Gastrocnemius medialis (tissue), 4 donors: ENCODE data around the gene MVD. TPM values are rescaled to one million over a fixed set of nuclear protein-coding genes. Genes with fewer than 3 reads are reported as not detected.

Experiments used
- ATAC-seq, 2 donors: fragments of 150-250 bp; one replicate each; pipeline ENCODE4 v1.9.1; 2016
- DNase-seq, 2 donors: peaks; one replicate each; pipeline ENCODE4 v3.0.0-alpha.2; 2019
- H3K27ac ChIP-seq, 4 donors: fragments of 200-600 bp; sonication (generic); 1 replicate in 1 of 4; 2 replicates in 3 of 4; pipeline ENCODE4 v1.5.1; 2016 to 2018; ENCODE audit warnings: mild to moderate bottlenecking in 2 of 4, moderate library complexity in 1 of 4
- H3K27me3 ChIP-seq, 3 donors: fragments of 200-600 bp; sonication (generic) in 2 of 3; 1 replicate in 1 of 3; 2 replicates in 2 of 3; pipeline versions ENCODE4 v1.5.1 to v1.6.0; 2016 to 2019; ENCODE audit warnings: mild to moderate bottlenecking in 1 of 3, moderate library complexity in 1 of 3
- H3K36me3 ChIP-seq, 2 donors: fragments of 200-600 bp; sonication (generic) in 1 of 2; one replicate each; pipeline ENCODE4 v1.5.1; 2017 to 2018
- H3K4me1 ChIP-seq, 2 donors: fragments of 200-600 bp; sonication (generic) in 1 of 2; one replicate each; pipeline ENCODE4 v1.5.1; 2016 to 2017; ENCODE audit warnings: mild to moderate bottlenecking in 2 of 2
- H3K4me3 ChIP-seq, 4 donors: fragments of 200-600 bp; sonication (generic) in 3 of 4; 1 replicate in 1 of 4; 2 replicates in 3 of 4; pipeline ENCODE4 v1.5.1; 2016 to 2019; ENCODE audit warnings: mild to moderate bottlenecking in 2 of 4
- H3K9me3 ChIP-seq, 3 donors: fragments of 200-600 bp; sonication (generic) in 2 of 3; 1 replicate in 1 of 3; 2 replicates in 2 of 3; pipeline ENCODE4 v1.5.1; 2016 to 2019
- POLR2A ChIP-seq, 2 donors: fragments of 450-650 bp; IDR thresholded peaks; one replicate each; pipeline ENCODE4 v1.6.1; 2017; ENCODE audit warnings: antibody characterized with exemption in 2 of 2, mild to moderate bottlenecking in 2 of 2, moderate library complexity in 2 of 2
- in situ Hi-C, 4 donors: fragments of 200-750 bp; cut with MboI; loops; one replicate each; pipeline versions ENCODE4 v1.15.0 to v1.8.0; 2017; ENCODE audit warnings: low sequenced_read_pairs in 4 of 4
- intact Hi-C: fragments of 100-400 bp; cut with DNase I; formaldehyde crosslinking; loops from one replicate; pipeline ENCODE4 v1.15.1; 2023; ENCODE audit warnings: low total_unique reads
- total RNA-seq, 4 donors: library from RNA; depleted of rRNA; stranded (reverse); fragments of >200 nt; gene quantifications; one replicate each; pipeline versions ENCODE4 v1.1.0 to v1.2.3, GENCODE V29; 2016
- TF ChIP-seq, protein P1 (sequence below), 5 experiments: fragments of 450-650 bp in 3 of 5; fragments of 200-600 bp in 2 of 5; sonication (generic) in 2 of 5; IDR thresholded peaks in 4 of 5; conservative IDR thresholded peaks in 1 of 5; 1 replicate in 4 of 5; 2 replicates in 1 of 5; pipeline ENCODE4 v1.5.1; 2016 to 2019; ENCODE audit warnings: antibody characterized with exemption in 5 of 5, mild to moderate bottlenecking in 3 of 5, moderate library complexity in 3 of 5

The MVD gene
- total RNA-seq, 4 donors from 2014 or later = 9.0 to 16.3 (median 13.4) TPM

- Histone ChIP-seq H3K27me3 (no peaks in the 10 kb centered on the region), H3K9me3 (no peaks in the 10 kb centered on the region), H3K27ac (peak overlapping the region; percentile 38 to 64 (median 58)), H3K36me3 (peaks cover 0 to 18% of the 10 kb centered on the region in 2 donors), H3K4me1 (peaks cover 8 to 9% of the 10 kb centered on the region in 2 donors), H3K4me3 (peak overlapping the region; percentile 50 to 64 (median 61))
- TF ChIP-seq, protein P1, sequence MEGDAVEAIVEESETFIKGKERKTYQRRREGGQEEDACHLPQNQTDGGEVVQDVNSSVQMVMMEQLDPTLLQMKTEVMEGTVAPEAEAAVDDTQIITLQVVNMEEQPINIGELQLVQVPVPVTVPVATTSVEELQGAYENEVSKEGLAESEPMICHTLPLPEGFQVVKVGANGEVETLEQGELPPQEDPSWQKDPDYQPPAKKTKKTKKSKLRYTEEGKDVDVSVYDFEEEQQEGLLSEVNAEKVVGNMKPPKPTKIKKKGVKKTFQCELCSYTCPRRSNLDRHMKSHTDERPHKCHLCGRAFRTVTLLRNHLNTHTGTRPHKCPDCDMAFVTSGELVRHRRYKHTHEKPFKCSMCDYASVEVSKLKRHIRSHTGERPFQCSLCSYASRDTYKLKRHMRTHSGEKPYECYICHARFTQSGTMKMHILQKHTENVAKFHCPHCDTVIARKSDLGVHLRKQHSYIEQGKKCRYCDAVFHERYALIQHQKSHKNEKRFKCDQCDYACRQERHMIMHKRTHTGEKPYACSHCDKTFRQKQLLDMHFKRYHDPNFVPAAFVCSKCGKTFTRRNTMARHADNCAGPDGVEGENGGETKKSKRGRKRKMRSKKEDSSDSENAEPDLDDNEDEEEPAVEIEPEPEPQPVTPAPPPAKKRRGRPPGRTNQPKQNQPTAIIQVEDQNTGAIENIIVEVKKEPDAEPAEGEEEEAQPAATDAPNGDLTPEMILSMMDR (IDR thresholded peaks at IDR 0.05 in 4 of 5, conservative IDR thresholded peaks at IDR 0.05 in 1 of 5) = no peak
- no peak for TF ChIP-seq POLR2A (IDR thresholded peaks at IDR 0.05)
- DNase-seq (no peak), ATAC-seq (peak in 1 of 2 donors; percentile 25)
- in situ Hi-C loops = no loop called here
- intact Hi-C loops = no loop called here
Measured at GRCh38 chr16:88649924-88650748, 12.8 kb downstream of the MVD start.

DNA sequence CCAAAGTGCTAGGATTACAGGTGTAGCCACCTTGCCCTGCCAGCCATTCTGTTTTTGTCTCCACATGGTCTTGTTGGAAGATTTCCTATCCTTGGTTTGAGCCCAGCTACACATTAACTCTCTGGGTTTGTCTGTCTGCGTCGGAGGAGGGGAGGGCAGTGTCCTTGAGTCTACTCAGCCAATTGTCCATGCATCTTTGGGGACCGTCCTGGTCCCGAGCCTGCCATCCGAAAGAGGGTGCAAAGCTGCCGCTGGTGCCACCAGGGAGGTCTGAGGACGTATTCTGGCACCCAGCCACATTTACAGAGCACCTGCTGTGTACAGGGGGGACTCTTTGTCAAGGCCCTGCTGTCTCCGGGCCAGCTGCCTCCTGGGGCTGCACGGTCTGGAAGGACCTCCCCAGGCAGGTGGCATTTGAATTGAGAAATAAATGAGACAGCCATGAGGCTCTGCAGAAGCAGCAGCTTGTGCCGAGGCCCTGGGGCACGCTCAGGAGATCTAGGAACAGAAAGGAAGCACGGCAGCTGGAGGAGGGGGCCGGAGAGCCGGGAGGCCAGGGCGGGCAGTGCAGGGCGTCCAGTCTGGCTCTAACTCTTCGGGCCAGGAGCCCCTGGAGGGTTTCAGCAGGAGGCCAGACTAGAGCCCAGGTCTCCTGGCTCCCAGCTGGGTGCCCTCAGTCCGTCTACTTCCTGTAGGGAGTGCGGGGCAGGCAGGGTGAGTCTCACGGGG, 13.5 kb downstream of the MVD start:
- TF ChIP-seq, protein P1 (IDR thresholded peaks at IDR 0.05 in 4 of 5, conservative IDR thresholded peaks at IDR 0.05 in 1 of 5) = no peak
- TF ChIP-seq POLR2A (IDR thresholded peaks at IDR 0.05) = no peak
- Histone ChIP-seq H3K4me1 (peaks cover 8 to 9% of the 10 kb centered on the region in 2 donors), H3K36me3 (peaks cover 0 to 11% of the 10 kb centered on the region in 2 donors), H3K27ac (no peak overlapping the region), H3K27me3 (no peaks in the 10 kb centered on the region), H3K9me3 (no peaks in the 10 kb centered on the region), H3K4me3 (peak overlapping the region in 1 of 4 donors; percentile 60)
- in situ Hi-C loops (no loop called here), intact Hi-C loops (no loop called here)
- no peak for ATAC-seq
- no peak for DNase-seq

DNA sequence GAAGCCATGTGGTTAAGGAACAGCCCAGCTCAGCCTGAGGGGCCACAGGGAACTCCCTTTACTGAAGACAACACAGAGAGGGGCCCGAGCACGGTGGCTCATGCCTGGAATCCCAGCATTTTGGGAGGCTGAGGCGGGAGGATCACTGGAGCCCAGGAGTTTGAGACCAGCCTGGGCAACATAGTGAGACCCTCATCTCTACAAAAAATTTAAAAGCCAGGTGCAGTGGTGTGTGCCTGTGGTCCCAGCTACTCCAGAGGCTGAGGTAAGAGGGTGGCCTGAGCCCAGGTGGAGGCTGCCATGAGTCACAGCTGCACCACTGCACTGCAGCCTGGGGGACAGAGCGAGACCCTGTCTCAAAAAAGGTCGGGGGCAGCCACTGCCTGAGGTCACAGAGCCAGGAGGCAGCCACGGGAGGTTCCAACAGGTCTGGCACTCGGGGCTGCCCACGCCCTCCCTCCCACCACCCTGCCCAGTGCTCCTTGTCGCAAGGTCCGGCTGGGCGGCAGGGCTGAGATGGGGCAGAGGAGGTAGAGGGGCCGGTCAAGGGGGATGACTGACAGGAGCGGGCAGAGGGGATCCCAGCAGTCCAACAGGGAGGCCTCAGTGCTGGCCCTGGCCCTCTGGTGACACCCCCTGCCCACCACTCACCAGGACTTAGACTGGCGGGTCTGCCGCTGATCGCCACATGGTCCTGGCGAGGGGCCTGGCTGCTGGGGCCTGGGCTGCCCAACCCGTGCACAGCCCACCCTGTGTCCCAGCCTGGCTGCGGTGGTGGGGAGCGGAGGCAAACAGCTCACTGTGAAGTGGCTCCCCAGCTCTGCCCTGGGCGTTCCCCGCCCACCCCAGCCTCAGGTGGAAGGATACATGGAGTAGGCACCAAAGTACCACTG, 15.5 kb downstream of the MVD start:
- Histone ChIP-seq H3K36me3 (no peaks in the 10 kb centered on the region), H3K27ac (no peak overlapping the region), H3K27me3 (no peaks in the 10 kb centered on the region), H3K4me3 (no peak overlapping the region), H3K4me1 (peaks cover 8 to 9% of the 10 kb centered on the region in 2 donors), H3K9me3 (no peaks in the 10 kb centered on the region)
- DNase-seq (no peak), ATAC-seq (no peak)
- in situ Hi-C loops (no loop called here), intact Hi-C loops (no loop called here)
- TF ChIP-seq, protein P1 (IDR thresholded peaks at IDR 0.05 in 4 of 5, conservative IDR thresholded peaks at IDR 0.05 in 1 of 5) = no peak
- no peak for TF ChIP-seq POLR2A (IDR thresholded peaks at IDR 0.05)

- no peak overlapping the region for H3K27ac ChIP-seq
- no peak overlapping the region for H3K4me3 ChIP-seq
- intact Hi-C loops (no loop called here), in situ Hi-C loops (no loop called here)
- ATAC-seq (no peak), DNase-seq (no peak)
- no peak for TF ChIP-seq POLR2A (IDR thresholded peaks at IDR 0.05)
- TF ChIP-seq, protein P1 (IDR thresholded peaks at IDR 0.05 in 4 of 5, conservative IDR thresholded peaks at IDR 0.05 in 1 of 5) = no peak
- H3K4me1 ChIP-seq = peaks cover 3 to 6% of the 10 kb centered on the region in 2 donors
- no peaks in the 10 kb centered on the region for H3K36me3 ChIP-seq
- H3K9me3 ChIP-seq = no peaks in the 10 kb centered on the region
- H3K27me3 ChIP-seq = no peaks in the 10 kb centered on the region
Measured at GRCh38 chr16:88646345-88647034, 16.4 kb downstream of the MVD start.
